Testis (tissue), 2 donors: ENCODE results near the gene BCKDHB.

Experiments
- POLR2A ChIP-seq: fragments of 450-650 bp; IDR thresholded peaks from one replicate; pipeline ENCODE4 v1.6.1; 2017; ENCODE audit warnings: antibody characterized with exemption, mild to moderate bottlenecking, moderate library complexity
- TF ChIP-seq, protein P1 (sequence below), 3 experiments: fragments of 450-650 bp in 2 of 3; fragments of 200-600 bp in 1 of 3; sonication (generic) in 1 of 3; IDR thresholded peaks; one replicate each; pipeline ENCODE4 v1.5.1; 2016 to 2019; ENCODE audit warnings: antibody characterized with exemption in 3 of 3, mild to moderate bottlenecking in 2 of 3, moderate library complexity in 1 of 3

DNA sequence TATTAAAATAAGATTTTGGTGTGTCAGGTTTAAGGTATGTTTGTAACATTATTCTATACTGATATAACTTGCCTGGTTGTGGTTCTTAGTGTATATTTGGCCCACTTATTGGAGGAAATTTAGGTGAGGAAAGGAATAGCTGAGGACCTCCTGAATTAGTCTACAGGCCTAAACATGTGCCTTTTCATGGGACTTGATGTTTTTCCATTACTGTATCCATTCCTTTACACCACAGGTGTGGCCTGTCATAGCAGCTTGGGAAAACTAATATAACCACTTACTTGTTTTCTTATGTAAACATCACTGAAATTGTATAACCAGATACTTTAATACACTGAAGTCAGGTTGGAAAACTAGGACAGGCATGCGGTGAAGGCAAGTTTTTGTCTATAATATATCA, 27.6 kb downstream of the BCKDHB start:
- TF ChIP-seq, protein P1, sequence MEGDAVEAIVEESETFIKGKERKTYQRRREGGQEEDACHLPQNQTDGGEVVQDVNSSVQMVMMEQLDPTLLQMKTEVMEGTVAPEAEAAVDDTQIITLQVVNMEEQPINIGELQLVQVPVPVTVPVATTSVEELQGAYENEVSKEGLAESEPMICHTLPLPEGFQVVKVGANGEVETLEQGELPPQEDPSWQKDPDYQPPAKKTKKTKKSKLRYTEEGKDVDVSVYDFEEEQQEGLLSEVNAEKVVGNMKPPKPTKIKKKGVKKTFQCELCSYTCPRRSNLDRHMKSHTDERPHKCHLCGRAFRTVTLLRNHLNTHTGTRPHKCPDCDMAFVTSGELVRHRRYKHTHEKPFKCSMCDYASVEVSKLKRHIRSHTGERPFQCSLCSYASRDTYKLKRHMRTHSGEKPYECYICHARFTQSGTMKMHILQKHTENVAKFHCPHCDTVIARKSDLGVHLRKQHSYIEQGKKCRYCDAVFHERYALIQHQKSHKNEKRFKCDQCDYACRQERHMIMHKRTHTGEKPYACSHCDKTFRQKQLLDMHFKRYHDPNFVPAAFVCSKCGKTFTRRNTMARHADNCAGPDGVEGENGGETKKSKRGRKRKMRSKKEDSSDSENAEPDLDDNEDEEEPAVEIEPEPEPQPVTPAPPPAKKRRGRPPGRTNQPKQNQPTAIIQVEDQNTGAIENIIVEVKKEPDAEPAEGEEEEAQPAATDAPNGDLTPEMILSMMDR (IDR thresholded peaks at IDR 0.05): no peak
- no peak for TF ChIP-seq POLR2A
